Kidney (tissue), 14 donors: ENCODE measurements around the gene ILK. TPM values are rescaled to one million over a fixed set of nuclear protein-coding genes. Genes with fewer than 3 reads are reported as not detected.

Experiments used
- DNase-seq, 5 donors: peaks; one replicate each; pipeline ENCODE4 v3.0.0-alpha.2; 2013 to 2020
- FAIRE-seq: peaks from 2 replicates; lab custom pipeline; 2012; peaks lifted over from hg19 to GRCh38; lab: Jason Lieb, UNC
- H3K27ac ChIP-seq, 2 donors: one replicate each; pipeline ENCODE4 v1.7.0; 2013; ENCODE audit warnings: low read depth in 2 of 2, low read length in 2 of 2, inconsistent platforms in 1 of 2
- H3K27me3 ChIP-seq: one replicate; pipeline ENCODE4 v1.7.1; 2013; ENCODE audit warnings: low read length, inconsistent platforms; ENCODE audit not compliant: control insufficient read depth, insufficient read depth
- H3K36me3 ChIP-seq, 3 donors: one replicate each; pipeline versions ENCODE4 v1.7.0 to v1.7.1; 2013; ENCODE audit warnings: low read length in 3 of 3, control low read depth in 1 of 3, inconsistent platforms in 1 of 3; ENCODE audit not compliant: insufficient read depth in 3 of 3, control insufficient read depth in 2 of 3
- H3K4me1 ChIP-seq, 3 donors: one replicate each; pipeline versions ENCODE4 v1.7.0 to v1.7.1; 2013; ENCODE audit warnings: low read length in 3 of 3, inconsistent platforms in 1 of 3, low read depth in 1 of 3; ENCODE audit not compliant: control insufficient read depth in 2 of 3, insufficient read depth in 2 of 3
- H3K4me3 ChIP-seq, 3 donors: one replicate each; pipeline versions ENCODE4 v1.7.0 to v1.8.1; 2013; ENCODE audit warnings: low read length in 3 of 3, control low read depth in 1 of 3, inconsistent platforms in 1 of 3
- H3K9ac ChIP-seq, 3 donors: one replicate each; pipeline versions ENCODE4 v1.7.0 to v1.7.1; 2013; ENCODE audit warnings: low read length in 3 of 3, control low read depth in 1 of 3, inconsistent platforms in 1 of 3
- H3K9me3 ChIP-seq, 3 donors: one replicate each; pipeline versions ENCODE4 v1.7.0 to v1.7.1; 2013; ENCODE audit warnings: low read length in 3 of 3, control low read depth in 1 of 3, inconsistent platforms in 1 of 3; ENCODE audit not compliant: control insufficient read depth in 2 of 3, insufficient read depth in 1 of 3
- intact Hi-C: fragments of 100-400 bp; cut with DNase I; formaldehyde crosslinking; loops from one replicate; pipeline ENCODE4 v1.11.1; 2022
- polyA plus RNA-seq: library from polyadenylated mRNA; stranded (reverse); fragments of 350-450 nt; fragmentation: Illumina TruSeq; extraction: RNeasy Lipid Tissue Mini Kit (QIAGEN cat#74804); gene quantifications from one replicate; pipeline ENCODE4 v1.2.3, GENCODE V29; 2014; ENCODE audit warnings: low read depth, low replicate concordance; ENCODE audit not compliant: insufficient read depth
- total RNA-seq: library from RNA; stranded (reverse); fragmentation: NEBNext Ultra II Directional; extraction: Animal tissue kit (Norgen Biotek cat#: 25700); gene quantifications from one replicate; pipeline ENCODE4 v1.2.1, GENCODE V29; 2021
- TF ChIP-seq, protein P1 (sequence below): IDR thresholded peaks from 3 replicates; pipeline ENCODE4 v1.5.1; 2012; ENCODE audit warnings: mild to moderate bottlenecking, moderate library complexity, borderline replicate concordance; ENCODE audit not compliant: insufficient read depth; ENCODE audit errors: extremely low read depth
- donor health status: control.
- donor health status: control.
- donor health status: control.
- donor health status: control.
- donor health status: control.
- donor health status: DM: yes; HTN: yes; CAD: no.
- donor health status: Normal renal cell carcinoma (clear cell type).

ILK gene
- total and polyA plus RNA-seq, 2 donors from 2014 or later: 149 to 170 TPM

DNA sequence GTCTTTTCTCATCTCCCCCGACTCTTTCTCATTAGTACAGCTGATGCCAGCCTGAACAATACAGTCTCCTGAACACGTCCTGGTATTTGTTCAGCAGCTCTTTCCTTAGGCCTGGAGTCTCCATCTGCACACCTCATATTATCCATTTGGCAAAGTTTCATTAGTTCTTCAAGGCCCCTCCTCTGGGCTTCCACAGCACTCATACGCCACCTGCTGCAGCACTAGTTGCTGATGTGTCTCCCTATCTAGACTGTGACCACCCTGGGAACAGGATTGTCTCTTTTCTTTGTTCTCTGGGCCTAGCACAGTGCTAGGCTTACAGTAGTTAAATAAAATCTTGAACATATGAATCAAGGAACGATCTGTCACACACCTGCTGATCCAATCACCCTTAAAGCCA, 34.9 kb downstream of the ILK start:
- TF ChIP-seq, protein P1, sequence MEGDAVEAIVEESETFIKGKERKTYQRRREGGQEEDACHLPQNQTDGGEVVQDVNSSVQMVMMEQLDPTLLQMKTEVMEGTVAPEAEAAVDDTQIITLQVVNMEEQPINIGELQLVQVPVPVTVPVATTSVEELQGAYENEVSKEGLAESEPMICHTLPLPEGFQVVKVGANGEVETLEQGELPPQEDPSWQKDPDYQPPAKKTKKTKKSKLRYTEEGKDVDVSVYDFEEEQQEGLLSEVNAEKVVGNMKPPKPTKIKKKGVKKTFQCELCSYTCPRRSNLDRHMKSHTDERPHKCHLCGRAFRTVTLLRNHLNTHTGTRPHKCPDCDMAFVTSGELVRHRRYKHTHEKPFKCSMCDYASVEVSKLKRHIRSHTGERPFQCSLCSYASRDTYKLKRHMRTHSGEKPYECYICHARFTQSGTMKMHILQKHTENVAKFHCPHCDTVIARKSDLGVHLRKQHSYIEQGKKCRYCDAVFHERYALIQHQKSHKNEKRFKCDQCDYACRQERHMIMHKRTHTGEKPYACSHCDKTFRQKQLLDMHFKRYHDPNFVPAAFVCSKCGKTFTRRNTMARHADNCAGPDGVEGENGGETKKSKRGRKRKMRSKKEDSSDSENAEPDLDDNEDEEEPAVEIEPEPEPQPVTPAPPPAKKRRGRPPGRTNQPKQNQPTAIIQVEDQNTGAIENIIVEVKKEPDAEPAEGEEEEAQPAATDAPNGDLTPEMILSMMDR: no peak

DNA sequence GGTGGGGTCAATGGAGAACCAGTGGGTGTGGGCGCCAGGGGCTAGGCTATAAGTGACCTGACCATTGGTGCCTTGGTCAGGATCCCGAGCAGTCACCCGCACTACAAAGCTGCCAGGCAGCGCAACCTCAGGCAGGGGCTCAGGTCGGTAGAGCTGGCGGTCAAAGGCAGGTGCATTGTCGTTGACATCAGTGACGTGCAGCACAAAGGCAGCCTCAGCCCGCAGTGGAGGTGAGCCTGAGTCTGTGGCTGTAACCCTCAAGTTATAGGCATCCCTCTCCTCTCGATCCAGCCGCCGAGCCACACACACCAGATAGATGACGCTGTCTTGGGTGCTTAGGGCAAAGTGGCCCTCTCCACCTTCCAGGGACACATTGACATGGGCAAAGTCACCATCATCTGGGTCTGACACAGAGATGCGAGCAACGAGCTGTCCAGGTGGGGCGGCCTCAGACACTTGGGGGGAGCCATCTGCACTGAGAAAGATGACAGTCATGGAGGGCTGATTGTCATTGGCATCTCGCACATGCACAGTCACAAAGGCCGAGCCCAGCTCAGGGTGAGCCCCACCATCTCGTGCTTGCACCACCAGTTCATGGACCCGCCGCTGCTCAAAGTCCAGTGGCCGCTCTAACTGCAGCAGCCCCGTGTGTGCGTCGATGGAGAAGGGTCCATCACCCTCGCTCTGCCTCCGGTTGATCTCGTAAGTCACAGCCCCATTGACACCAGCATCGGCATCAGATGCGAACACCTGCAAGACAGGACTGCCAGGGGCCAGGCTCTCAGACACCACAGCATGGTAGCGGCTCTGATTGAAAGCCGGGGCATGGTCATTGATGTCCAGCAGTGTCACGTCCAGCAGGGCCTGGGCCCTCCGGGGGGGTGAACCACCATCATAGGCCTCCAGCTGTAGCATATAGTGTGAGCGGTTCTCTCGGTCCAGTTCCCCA, 36.7 kb downstream of the ILK start:
- intact Hi-C loops: no loop called here
- TF ChIP-seq, protein P1: no peak
- H3K27me3 ChIP-seq: no peaks in the 10 kb centered on the region

More for the DNA sequence above, 34.9 kb downstream of the ILK start:
- H3K27ac ChIP-seq: no peak overlapping the region
- FAIRE-seq: no peak
- H3K27me3 ChIP-seq: no peaks in the 10 kb centered on the region
- H3K4me1 ChIP-seq: peaks cover 0 to 21% (median 12%) of the 10 kb centered on the region in 3 donors
- H3K4me3 ChIP-seq: no peak overlapping the region
- H3K36me3 ChIP-seq: no peaks in the 10 kb centered on the region
- intact Hi-C loops: no loop called here
- no peak for DNase-seq
- H3K9me3 ChIP-seq: no peaks in the 10 kb centered on the region
- no peak overlapping the region for H3K9ac ChIP-seq

DNA sequence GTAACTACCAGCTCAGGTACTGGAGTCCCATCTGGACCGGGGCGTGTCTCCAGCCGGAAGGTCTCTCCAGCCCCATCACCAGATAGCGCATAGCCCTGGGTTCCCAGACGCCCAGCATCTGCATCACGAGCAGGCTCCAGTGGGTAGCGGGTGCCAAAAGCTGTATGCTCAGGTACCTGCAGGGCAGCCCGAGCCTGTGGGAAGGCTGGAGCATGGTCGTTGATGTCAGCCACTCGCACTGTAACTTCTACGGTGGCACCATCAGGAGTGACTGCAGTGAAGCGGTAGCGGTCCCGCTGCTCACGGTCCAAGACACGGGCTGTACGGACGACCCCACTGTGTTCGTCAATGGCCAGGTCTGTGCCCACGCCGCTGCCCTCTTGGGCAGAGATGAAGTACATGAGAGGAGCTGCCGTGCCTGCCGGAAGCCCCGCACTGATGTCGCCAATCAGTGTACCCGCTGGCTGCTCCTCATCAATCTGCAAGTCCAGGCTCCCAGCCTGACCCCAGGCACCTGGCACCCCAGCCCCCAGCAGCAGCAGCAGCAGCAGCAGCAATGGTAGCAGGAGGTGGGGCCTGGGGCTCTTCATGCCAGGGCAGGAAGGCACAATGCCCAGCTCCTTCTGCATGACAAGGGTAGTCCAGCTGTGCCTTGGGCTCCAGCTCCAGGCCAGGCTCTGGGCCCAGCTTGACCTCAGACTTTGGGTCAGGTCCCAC, 37.6 kb downstream of the ILK start:
- Histone ChIP-seq H3K4me3 (no peak overlapping the region), H3K9me3 (no peaks in the 10 kb centered on the region), H3K9ac (no peak overlapping the region), H3K27ac (no peak overlapping the region), H3K36me3 (no peaks in the 10 kb centered on the region), H3K4me1 (peaks cover 0 to 23% (median 12%) of the 10 kb centered on the region in 3 donors), H3K27me3 (no peaks in the 10 kb centered on the region)
- DNase-seq (peak in 1 of 5 donors; percentile 57), FAIRE-seq (no peak)
- intact Hi-C loops: no loop called here
- TF ChIP-seq, protein P1: no peak

More for the DNA sequence above, 36.7 kb downstream of the ILK start:
- H3K36me3 ChIP-seq: no peaks in the 10 kb centered on the region
- H3K4me3 ChIP-seq: no peak overlapping the region
- H3K27ac ChIP-seq: no peak overlapping the region
- H3K4me1 ChIP-seq: peaks cover 0 to 18% (median 12%) of the 10 kb centered on the region in 3 donors
- DNase-seq (peak in 1 of 5 donors; percentile 65), FAIRE-seq (no peak)
- H3K9me3 ChIP-seq: no peaks in the 10 kb centered on the region
- H3K9ac ChIP-seq: no peak overlapping the region
